Breast epithelium (tissue), 4 donors: Measurements from ENCODE around the gene TRIM7. TPM values are rescaled to one million over a fixed set of nuclear protein-coding genes. Genes with fewer than 3 reads are reported as not detected.
"Not testable (repeated sequence)": the region's sequence is repeated elsewhere in the genome, so short reads cannot be mapped to it uniquely, and the experiment has no call there.

Experiments used
- DNase-seq, 2 donors: peaks; one replicate each; pipeline ENCODE4 v3.0.0-alpha.2; 2019; ENCODE audit warnings: low spot score in 2 of 2
- H3K27ac ChIP-seq, 2 donors: fragments of 200-600 bp; sonication (generic) in 1 of 2; one replicate each; pipeline ENCODE4 v1.5.1; 2016 to 2019; ENCODE audit warnings: mild to moderate bottlenecking in 1 of 2
- H3K27me3 ChIP-seq, 2 donors: fragments of 200-600 bp; sonication (generic) in 1 of 2; one replicate each; pipeline versions ENCODE4 v1.5.1 to v1.6.0; 2017 to 2019; ENCODE audit warnings: control low read depth in 1 of 2, mild to moderate bottlenecking in 1 of 2
- H3K36me3 ChIP-seq: fragments of 200-600 bp; one replicate; pipeline ENCODE4 v1.5.1; 2019
- H3K4me1 ChIP-seq, 2 donors: fragments of 200-600 bp; sonication (generic); one replicate each; pipeline ENCODE4 v1.5.1; 2016 to 2019; ENCODE audit warnings: control low read depth in 1 of 2
- H3K4me3 ChIP-seq, 3 donors: fragments of 200-600 bp; sonication (generic); 1 replicate in 2 of 3; 2 replicates in 1 of 3; pipeline ENCODE4 v1.5.1; 2016 to 2019; ENCODE audit warnings: mild to moderate bottlenecking in 3 of 3, moderate library complexity in 2 of 3
- H3K9me3 ChIP-seq, 2 donors: fragments of 200-600 bp; sonication (generic) in 1 of 2; one replicate each; pipeline ENCODE4 v1.5.1; 2016 to 2019; ENCODE audit warnings: control low read depth in 1 of 2
- CTCF ChIP-seq, 3 donors: fragments of 450-650 bp; IDR thresholded peaks; one replicate each; pipeline ENCODE4 v1.5.1; 2016 to 2017; ENCODE audit warnings: antibody characterized with exemption in 3 of 3, mild to moderate bottlenecking in 3 of 3, moderate library complexity in 3 of 3
- POLR2A ChIP-seq: fragments of 450-650 bp; IDR thresholded peaks from one replicate; pipeline ENCODE4 v1.6.1; 2016; ENCODE audit warnings: antibody characterized with exemption, mild to moderate bottlenecking, moderate library complexity
- POLR2AphosphoS5 ChIP-seq, 3 donors: sonication (generic); formaldehyde crosslinking; IDR thresholded peaks; one replicate each; pipeline ENCODE4 v1.6.1; 2017; ENCODE audit warnings: antibody characterized with exemption in 3 of 3
- intact Hi-C: fragments of 100-400 bp; cut with DNase I; formaldehyde crosslinking; loops from one replicate; pipeline ENCODE4 v1.15.1; 2023; ENCODE audit warnings: low total_unique reads
- total RNA-seq, 3 donors: library from RNA; depleted of rRNA; stranded (reverse); fragments of >200 nt; gene quantifications; one replicate each; pipeline ENCODE4 v1.1.0, GENCODE V29; 2016

The TRIM7 gene
- total RNA-seq, 3 donors from 2014 or later, result 0.29 to 5.4 (median 5.2) TPM

GRCh38 chr5:181163487-181164075 is 41.4 kb downstream of the TRIM7 start:
- no peak for DNase-seq
- Histone ChIP-seq H3K27me3 (peaks cover 0 to 9% of the 10 kb centered on the region in 2 donors), H3K27ac (no peak overlapping the region), H3K4me1 (no peaks in the 10 kb centered on the region), H3K36me3 (no peaks in the 10 kb centered on the region), H3K4me3 (no peak overlapping the region), H3K9me3 (no peaks in the 10 kb centered on the region)
- intact Hi-C loops, result no loop called here
- TF ChIP-seq POLR2A, result no peak
- no peak for TF ChIP-seq CTCF (IDR thresholded peaks at IDR 0.05)
- no peak for TF ChIP-seq POLR2AphosphoS5 (IDR thresholded peaks at IDR 0.05)

GRCh38 chr5:181161534-181162175 is 43.3 kb downstream of the TRIM7 start:
- H3K36me3 ChIP-seq, result no peaks in the 10 kb centered on the region
- H3K4me3 ChIP-seq, result peak overlapping the region in 1 of 3 donors; percentile 43
- H3K4me1 ChIP-seq, result no peaks in the 10 kb centered on the region
- H3K27me3 ChIP-seq, result peaks cover 0 to 4% of the 10 kb centered on the region in 2 donors
- intact Hi-C loops, result no loop called here
- no peaks in the 10 kb centered on the region for H3K9me3 ChIP-seq
- TF ChIP-seq POLR2AphosphoS5 (IDR thresholded peaks at IDR 0.05), result no peak
- TF ChIP-seq CTCF (IDR thresholded peaks at IDR 0.05), result no peak
- no peak for TF ChIP-seq POLR2A
- no peak for DNase-seq
- H3K27ac ChIP-seq, result peak overlapping the region; percentile 71 to 76

- peak in 1 of 3 donors; percentile 17 for TF ChIP-seq POLR2AphosphoS5 (IDR thresholded peaks at IDR 0.05)
- H3K9me3 ChIP-seq, intact Hi-C loops, H3K27me3 ChIP-seq, H3K36me3 ChIP-seq, H3K4me1 ChIP-seq: not testable (repeated sequence)
- Histone ChIP-seq H3K4me3 (peak overlapping the region in 2 of 3 donors; percentile 51 to 62), H3K27ac (peak overlapping the region; percentile 76 to 85)
- DNase-seq, result peak in 1 of 2 donors; percentile 66
These were observed 44.1 kb downstream of the TRIM7 start for GRCh38 chr5:181160755-181161533.

- peak overlapping the region; percentile 85 to 89 for H3K27ac ChIP-seq
- no peaks in the 10 kb centered on the region for H3K4me1 ChIP-seq
- peaks cover 0 to 4% of the 10 kb centered on the region in 2 donors for H3K27me3 ChIP-seq
- no peak for TF ChIP-seq CTCF (IDR thresholded peaks at IDR 0.05)
- intact Hi-C loops, result no loop called here
- peak in 1 of 2 donors; percentile 65 for DNase-seq
- peak overlapping the region; percentile 17 to 62 (median 51) for H3K4me3 ChIP-seq
- H3K9me3 ChIP-seq, result no peaks in the 10 kb centered on the region
- no peaks in the 10 kb centered on the region for H3K36me3 ChIP-seq
These were observed 44.7 kb downstream of the TRIM7 start for GRCh38 chr5:181160152-181160754.

GRCh38 chr5:181159286-181160151 is 45.5 kb downstream of the TRIM7 start:
- H3K9me3 ChIP-seq, result no peaks in the 10 kb centered on the region
- no peaks in the 10 kb centered on the region for H3K4me1 ChIP-seq
- H3K27me3 ChIP-seq, result peaks cover 0 to 4% of the 10 kb centered on the region in 2 donors
- DNase-seq, result peak; percentile 85 to 87
- H3K4me3 ChIP-seq, result peak overlapping the region in 2 of 3 donors; percentile 51 to 62
- no peaks in the 10 kb centered on the region for H3K36me3 ChIP-seq
- intact Hi-C loops, result no loop called here
- H3K27ac ChIP-seq, result peak overlapping the region; percentile 85 to 89
- peak; percentile 76 to 84 (median 79) for TF ChIP-seq CTCF (IDR thresholded peaks at IDR 0.05)
- TF ChIP-seq POLR2A, result no peak
